ENCODE measurements around the gene RNF8.

The RNF8 gene

DNA sequence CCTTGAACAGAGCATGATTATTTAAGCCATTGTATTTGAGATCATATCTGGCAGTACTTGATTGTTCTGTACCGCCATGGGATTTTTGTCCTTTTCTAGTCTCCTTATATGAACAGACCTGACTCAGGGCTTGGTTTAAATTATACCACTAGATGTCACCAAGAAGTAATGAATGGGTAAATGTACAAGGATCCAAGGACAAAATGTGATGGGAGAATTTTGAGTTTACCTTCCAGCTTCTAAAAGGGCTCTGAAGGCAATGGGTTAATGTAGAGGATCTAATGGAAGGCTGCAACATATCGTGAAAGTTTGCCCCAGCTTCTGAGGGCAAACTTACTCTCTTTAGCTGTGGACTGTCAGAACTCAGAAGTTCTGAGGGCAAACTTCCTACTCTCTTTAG, 12.0 kb downstream of the RNF8 start:
- no peak overlapping the region for H3K4me3 Mint-ChIP-seq
- no peaks in the 10 kb centered on the region for H3K27me3 Mint-ChIP-seq
- no peaks in the 10 kb centered on the region for H3K9me3 Mint-ChIP-seq (ENCODE audit: low read depth)
- H3K36me3 Mint-ChIP-seq = peaks cover 11% of the 10 kb centered on the region
- peaks cover 2% of the 10 kb centered on the region for H3K4me1 Mint-ChIP-seq (ENCODE audit: low read depth)
- no peak overlapping the region for H3K27ac Mint-ChIP-seq

DNA sequence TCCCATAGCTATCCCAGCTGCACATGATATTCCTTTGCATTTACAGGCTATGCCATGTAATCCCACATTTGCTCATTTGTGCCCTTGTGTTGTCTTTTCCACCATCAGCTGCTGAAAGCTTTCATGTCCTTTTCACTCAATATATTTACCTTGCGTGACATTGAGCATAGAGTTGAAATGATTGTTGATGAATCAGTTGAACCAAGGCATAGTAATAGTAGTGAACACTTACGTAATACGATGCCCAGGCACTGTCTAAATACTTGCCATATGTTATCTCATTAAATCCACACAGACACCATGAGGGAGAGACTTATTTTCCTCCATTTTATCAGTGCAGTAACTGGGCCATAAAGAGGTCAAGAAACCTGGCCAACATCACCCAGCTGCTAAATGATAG, 13.1 kb downstream of the RNF8 start:
- no peaks in the 10 kb centered on the region for H3K27me3 Mint-ChIP-seq
- no peak overlapping the region for H3K4me3 Mint-ChIP-seq
- no peaks in the 10 kb centered on the region for H3K9me3 Mint-ChIP-seq (ENCODE audit: low read depth)
- H3K36me3 Mint-ChIP-seq = peaks cover 11% of the 10 kb centered on the region
- peaks cover 2% of the 10 kb centered on the region for H3K4me1 Mint-ChIP-seq (ENCODE audit: low read depth)
- H3K27ac Mint-ChIP-seq = no peak overlapping the region

DNA sequence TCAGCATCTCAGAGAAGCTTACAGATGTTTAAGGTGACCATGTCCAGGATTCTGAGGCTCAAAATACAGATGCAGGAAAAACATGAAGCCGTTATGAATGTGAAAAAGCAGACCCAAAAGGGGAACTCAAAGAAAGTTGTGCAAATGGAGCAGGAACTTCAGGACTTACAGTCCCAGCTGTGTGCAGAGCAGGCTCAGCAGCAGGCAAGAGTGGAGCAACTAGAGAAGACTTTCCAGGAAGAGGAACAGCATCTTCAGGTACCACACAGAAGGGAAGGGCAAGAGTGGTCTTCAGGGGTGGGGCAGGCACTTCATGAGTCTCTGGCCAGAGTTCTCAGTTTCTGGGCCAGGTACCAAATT, 15.2 kb downstream of the RNF8 start:
- Mint-ChIP-seq H3K9me3 (ENCODE audit: low read depth) (no peaks in the 10 kb centered on the region), H3K27me3 (no peaks in the 10 kb centered on the region), H3K4me1 (ENCODE audit: low read depth) (no peaks in the 10 kb centered on the region), H3K27ac (no peak overlapping the region), H3K36me3 (peaks cover 11% of the 10 kb centered on the region), H3K4me3 (no peak overlapping the region)

GRCh38 chr6:37369321-37370201, 15.8 kb downstream of the RNF8 start:
- H3K4me3 Mint-ChIP-seq = no peak overlapping the region
- H3K36me3 Mint-ChIP-seq = peaks cover 11% of the 10 kb centered on the region

GRCh38 chr6:37371154-37372083, 17.6 kb downstream of the RNF8 start:
- no peaks in the 10 kb centered on the region for H3K9me3 Mint-ChIP-seq (ENCODE audit: low read depth)

More at GRCh38 chr6:37369321-37370201, 15.8 kb downstream of the RNF8 start:
- Mint-ChIP-seq H3K27ac (no peak overlapping the region), H3K9me3 (ENCODE audit: low read depth) (no peaks in the 10 kb centered on the region), H3K27me3 (no peaks in the 10 kb centered on the region), H3K4me1 (ENCODE audit: low read depth) (no peaks in the 10 kb centered on the region)

DNA sequence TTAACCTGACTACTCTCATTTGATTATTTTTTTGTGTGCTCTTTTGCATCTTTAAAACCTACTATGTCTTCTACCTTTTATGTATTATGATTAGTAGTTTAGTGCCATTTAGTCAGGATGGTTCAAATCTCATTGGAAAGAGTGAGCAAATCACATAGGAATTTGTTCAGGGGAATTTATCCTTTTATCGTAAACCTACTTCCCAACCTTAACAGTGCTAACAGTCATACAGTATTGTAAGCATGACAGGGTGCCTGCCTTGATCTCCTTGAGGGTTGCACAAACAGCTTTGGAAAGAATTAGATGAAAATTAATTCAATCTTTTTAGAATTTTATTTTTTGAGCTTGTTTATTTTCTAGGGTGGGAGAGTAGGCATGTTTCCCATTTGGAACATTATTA, 18.3 kb downstream of the RNF8 start:
- no peaks in the 10 kb centered on the region for H3K9me3 Mint-ChIP-seq (ENCODE audit: low read depth)
- no peaks in the 10 kb centered on the region for H3K27me3 Mint-ChIP-seq
- no peaks in the 10 kb centered on the region for H3K4me1 Mint-ChIP-seq (ENCODE audit: low read depth)
- peaks cover 10% of the 10 kb centered on the region for H3K36me3 Mint-ChIP-seq
- no peak overlapping the region for H3K4me3 Mint-ChIP-seq
- H3K27ac Mint-ChIP-seq = no peak overlapping the region

More at GRCh38 chr6:37371154-37372083, 17.6 kb downstream of the RNF8 start:
- peaks cover 14% of the 10 kb centered on the region for H3K36me3 Mint-ChIP-seq
- no peaks in the 10 kb centered on the region for H3K4me1 Mint-ChIP-seq (ENCODE audit: low read depth)
- no peak overlapping the region for H3K27ac Mint-ChIP-seq
- no peak overlapping the region for H3K4me3 Mint-ChIP-seq
- no peaks in the 10 kb centered on the region for H3K27me3 Mint-ChIP-seq

DNA sequence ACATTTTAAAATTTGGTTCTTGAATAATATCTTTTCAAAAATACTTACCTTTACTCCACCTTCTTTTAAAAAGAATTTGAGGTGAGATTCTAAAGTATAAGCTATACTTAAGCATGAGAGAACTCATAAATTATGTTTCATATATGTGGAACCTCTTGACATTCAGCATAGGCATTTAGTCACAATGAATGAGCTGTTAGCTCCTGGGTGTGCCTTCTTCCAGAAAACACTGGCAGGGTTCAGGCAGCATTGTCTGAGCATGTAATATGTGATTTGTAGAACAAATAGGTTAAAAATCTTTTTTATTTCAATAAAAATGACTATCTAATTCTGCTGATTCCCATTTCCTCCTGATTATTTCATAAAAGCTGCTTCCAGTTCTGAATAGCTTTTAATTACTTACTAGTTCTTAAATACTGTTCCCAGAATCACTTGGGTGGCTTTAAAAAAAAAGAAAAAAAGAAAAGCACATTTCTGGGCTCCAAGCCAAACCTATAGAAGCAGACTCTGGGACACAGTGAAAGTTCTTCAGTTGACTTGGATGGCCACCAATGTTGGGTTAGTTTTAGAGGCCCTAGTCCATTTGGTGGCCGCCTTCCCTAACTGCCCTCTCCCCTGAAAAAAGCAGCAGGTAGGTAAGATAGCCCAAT, 20.2 kb downstream of the RNF8 start:
- no peaks in the 10 kb centered on the region for H3K9me3 Mint-ChIP-seq (ENCODE audit: low read depth)
- H3K4me1 Mint-ChIP-seq (ENCODE audit: low read depth) = no peaks in the 10 kb centered on the region
- no peaks in the 10 kb centered on the region for H3K27me3 Mint-ChIP-seq
- no peak overlapping the region for H3K27ac Mint-ChIP-seq
- H3K4me3 Mint-ChIP-seq = no peak overlapping the region
- H3K36me3 Mint-ChIP-seq = peaks cover 6% of the 10 kb centered on the region

- no peak overlapping the region for H3K27ac Mint-ChIP-seq
- no peaks in the 10 kb centered on the region for H3K9me3 Mint-ChIP-seq (ENCODE audit: low read depth)
- H3K4me1 Mint-ChIP-seq (ENCODE audit: low read depth) = no peaks in the 10 kb centered on the region
- peaks cover 3% of the 10 kb centered on the region for H3K36me3 Mint-ChIP-seq
- H3K27me3 Mint-ChIP-seq = no peaks in the 10 kb centered on the region
- H3K4me3 Mint-ChIP-seq = no peak overlapping the region
These were observed 21.6 kb downstream of the RNF8 start for GRCh38 chr6:37375376-37375775.

GRCh38 chr6:37376078-37376743, 22.4 kb downstream of the RNF8 start:
- Mint-ChIP-seq H3K27me3 (no peaks in the 10 kb centered on the region), H3K9me3 (ENCODE audit: low read depth) (no peaks in the 10 kb centered on the region), H3K27ac (no peak overlapping the region), H3K4me1 (ENCODE audit: low read depth) (no peaks in the 10 kb centered on the region), H3K4me3 (no peak overlapping the region), H3K36me3 (peaks cover 6% of the 10 kb centered on the region)

DNA sequence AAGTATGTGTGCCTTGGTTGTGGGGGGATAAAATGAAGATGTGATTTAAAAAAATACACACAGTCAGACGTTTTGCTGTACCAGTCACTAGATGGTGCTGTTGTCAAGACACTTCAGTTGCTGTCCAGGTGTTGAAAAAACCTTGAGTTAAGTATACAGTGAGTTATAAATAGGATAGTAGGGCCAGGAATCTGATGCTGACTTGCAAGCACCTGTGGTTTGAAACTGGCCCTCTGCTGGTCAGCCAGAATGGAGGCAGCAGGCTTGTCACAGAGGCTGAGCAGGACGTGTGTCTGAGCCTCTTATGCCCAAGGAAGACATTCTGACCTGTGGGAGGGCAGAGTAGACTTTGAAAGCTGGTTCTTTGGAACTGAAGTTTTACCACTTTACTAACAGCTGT, 27.8 kb downstream of the RNF8 start:
- H3K27ac Mint-ChIP-seq = no peak overlapping the region
- H3K9me3 Mint-ChIP-seq (ENCODE audit: low read depth) = no peaks in the 10 kb centered on the region

GRCh38 chr6:37382994-37383765, 29.4 kb downstream of the RNF8 start:
- H3K4me1 Mint-ChIP-seq (ENCODE audit: low read depth) = no peaks in the 10 kb centered on the region
- no peaks in the 10 kb centered on the region for H3K27me3 Mint-ChIP-seq
- H3K9me3 Mint-ChIP-seq (ENCODE audit: low read depth) = no peaks in the 10 kb centered on the region
- no peak overlapping the region for H3K4me3 Mint-ChIP-seq
- peaks cover 15% of the 10 kb centered on the region for H3K36me3 Mint-ChIP-seq
- no peak overlapping the region for H3K27ac Mint-ChIP-seq

More for the DNA sequence above, 27.8 kb downstream of the RNF8 start:
- Mint-ChIP-seq H3K27me3 (no peaks in the 10 kb centered on the region), H3K36me3 (peaks cover 12% of the 10 kb centered on the region), H3K4me1 (ENCODE audit: low read depth) (no peaks in the 10 kb centered on the region), H3K4me3 (no peak overlapping the region)

DNA sequence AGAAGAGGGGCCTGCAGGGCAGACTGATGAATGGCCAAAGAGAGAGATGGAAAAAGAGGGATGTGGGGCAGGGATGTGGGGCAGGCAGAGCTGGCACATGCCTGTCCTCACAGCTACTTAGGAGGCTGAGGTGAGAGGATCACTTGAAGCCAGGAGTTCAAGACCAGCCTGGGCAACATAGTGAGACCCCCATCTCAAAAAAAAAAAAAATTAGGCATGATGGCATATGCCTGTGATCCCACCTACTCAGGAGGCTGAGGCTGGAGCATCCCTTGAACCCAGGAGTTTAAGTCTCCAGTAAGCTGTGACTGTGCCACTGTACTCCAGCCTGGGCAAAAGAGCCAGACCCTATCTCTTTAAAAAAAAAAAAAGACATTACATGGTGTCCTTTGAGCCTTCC, 34.8 kb downstream of the RNF8 start:
- Mint-ChIP-seq H3K9me3 (ENCODE audit: low read depth) (no peaks in the 10 kb centered on the region), H3K27me3 (no peaks in the 10 kb centered on the region), H3K4me1 (ENCODE audit: low read depth) (no peaks in the 10 kb centered on the region), H3K36me3 (peaks cover 12% of the 10 kb centered on the region), H3K4me3 (no peak overlapping the region), H3K27ac (no peak overlapping the region)

GRCh38 chr6:37389857-37390256, 36.1 kb downstream of the RNF8 start:
- Mint-ChIP-seq H3K27me3 (no peaks in the 10 kb centered on the region), H3K4me1 (ENCODE audit: low read depth) (no peaks in the 10 kb centered on the region)

DNA sequence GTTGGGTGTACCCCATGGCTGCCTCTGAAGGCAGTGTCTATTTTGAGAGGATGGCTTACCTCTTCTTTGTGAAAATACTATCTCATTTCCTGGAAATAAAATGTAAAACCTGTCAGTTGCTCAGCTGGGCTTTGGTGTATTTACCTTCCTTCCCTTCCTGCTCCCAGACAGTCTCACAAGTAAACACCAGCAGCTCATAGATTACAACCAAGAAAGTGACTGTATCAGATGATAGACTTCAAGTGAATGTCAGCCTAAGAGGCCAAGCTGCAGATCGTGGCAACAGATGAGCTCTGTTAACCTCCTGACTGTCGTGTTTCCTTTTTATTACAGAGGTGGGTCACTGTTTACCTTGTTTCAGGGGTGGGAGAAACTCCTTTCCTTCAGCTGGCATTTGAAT, 37.3 kb downstream of the RNF8 start:
- H3K4me1 Mint-ChIP-seq (ENCODE audit: low read depth) = no peaks in the 10 kb centered on the region
- H3K27me3 Mint-ChIP-seq = no peaks in the 10 kb centered on the region
- no peak overlapping the region for H3K4me3 Mint-ChIP-seq
- H3K27ac Mint-ChIP-seq = no peak overlapping the region
- peaks cover 12% of the 10 kb centered on the region for H3K36me3 Mint-ChIP-seq
- no peaks in the 10 kb centered on the region for H3K9me3 Mint-ChIP-seq (ENCODE audit: low read depth)

More at GRCh38 chr6:37389857-37390256, 36.1 kb downstream of the RNF8 start:
- Mint-ChIP-seq H3K4me3 (no peak overlapping the region), H3K27ac (no peak overlapping the region), H3K36me3 (peaks cover 12% of the 10 kb centered on the region), H3K9me3 (ENCODE audit: low read depth) (no peaks in the 10 kb centered on the region)
